OCI-LY3 (cell line): ENCODE data around the gene ABCB8.
A peak's percentile ranks its signal among the peaks of the same experiment; 100 is the strongest.

Experiments
- EZH2phosphoT487 ChIP-seq: fragments of 200-600 bp; shearing (Covaris generic); IDR thresholded peaks from 2 replicates; pipeline ENCODE4 v1.6.1; 2018; ENCODE audit warnings: antibody characterized with exemption, mixed run types, low read depth
- TF ChIP-seq, protein P1 (sequence below): fragments of 200-600, 300-600 bp; sonication (generic); IDR thresholded peaks from 2 replicates; pipeline ENCODE4 v1.5.1; 2014; ENCODE audit warnings: antibody characterized with exemption, low read length, low read depth

DNA sequence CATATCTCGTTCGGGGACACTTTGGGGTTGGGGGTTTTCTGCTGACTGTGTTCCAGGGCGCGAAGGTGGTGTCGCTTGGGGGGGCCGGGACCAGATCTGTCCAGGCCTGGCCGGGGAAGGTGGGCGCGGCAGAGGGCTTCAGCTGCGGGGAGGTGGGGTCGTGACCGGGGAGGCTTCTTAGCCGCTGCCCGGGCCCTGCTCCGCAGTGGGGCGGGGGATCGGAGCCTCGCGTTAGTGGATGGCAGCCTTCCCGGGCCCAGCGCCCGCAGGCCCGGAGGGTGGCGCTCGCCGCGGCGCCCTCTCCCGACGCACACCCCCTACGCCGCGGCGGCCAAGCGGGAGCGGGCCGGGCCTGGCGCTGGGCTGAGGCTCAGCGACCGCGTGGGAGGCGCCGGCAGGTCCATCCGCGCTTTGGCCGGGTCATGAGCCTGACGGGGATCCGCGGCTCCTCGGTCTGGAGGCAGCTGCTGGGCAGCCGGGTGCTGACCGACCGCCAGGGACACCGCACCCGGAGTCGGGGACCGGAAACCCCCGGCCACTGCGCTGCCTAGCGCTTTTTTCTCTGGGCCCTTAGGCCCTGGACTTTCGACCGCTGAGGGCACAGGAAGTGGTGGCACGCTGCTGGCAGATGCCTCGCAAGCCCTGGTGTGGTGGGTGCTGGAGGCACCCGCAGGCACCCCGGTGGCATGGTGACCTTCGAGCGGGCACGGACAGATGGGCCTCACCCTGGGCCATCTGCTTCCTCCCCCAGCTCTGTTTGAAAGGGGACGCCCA, 59.2 kb downstream of the ABCB8 start:
- TF ChIP-seq, protein P1, sequence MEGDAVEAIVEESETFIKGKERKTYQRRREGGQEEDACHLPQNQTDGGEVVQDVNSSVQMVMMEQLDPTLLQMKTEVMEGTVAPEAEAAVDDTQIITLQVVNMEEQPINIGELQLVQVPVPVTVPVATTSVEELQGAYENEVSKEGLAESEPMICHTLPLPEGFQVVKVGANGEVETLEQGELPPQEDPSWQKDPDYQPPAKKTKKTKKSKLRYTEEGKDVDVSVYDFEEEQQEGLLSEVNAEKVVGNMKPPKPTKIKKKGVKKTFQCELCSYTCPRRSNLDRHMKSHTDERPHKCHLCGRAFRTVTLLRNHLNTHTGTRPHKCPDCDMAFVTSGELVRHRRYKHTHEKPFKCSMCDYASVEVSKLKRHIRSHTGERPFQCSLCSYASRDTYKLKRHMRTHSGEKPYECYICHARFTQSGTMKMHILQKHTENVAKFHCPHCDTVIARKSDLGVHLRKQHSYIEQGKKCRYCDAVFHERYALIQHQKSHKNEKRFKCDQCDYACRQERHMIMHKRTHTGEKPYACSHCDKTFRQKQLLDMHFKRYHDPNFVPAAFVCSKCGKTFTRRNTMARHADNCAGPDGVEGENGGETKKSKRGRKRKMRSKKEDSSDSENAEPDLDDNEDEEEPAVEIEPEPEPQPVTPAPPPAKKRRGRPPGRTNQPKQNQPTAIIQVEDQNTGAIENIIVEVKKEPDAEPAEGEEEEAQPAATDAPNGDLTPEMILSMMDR = peak; percentile 44
- no peak for TF ChIP-seq EZH2phosphoT487
